Measurements from ENCODE around the gene TMEM209. TPM values are rescaled to one million over a fixed set of nuclear protein-coding genes. Genes with fewer than 3 reads are reported as not detected.

Gene TMEM209
- total RNA-seq, 1 experiment from 2014 or later, result 30.8 TPM

GRCh38 chr7:130162196-130162595, 43.0 kb downstream of the TMEM209 start:
- POLR2A ChIA-PET (ENCODE audit: unreplicated experiment), result interaction anchor here (0.7 kb wide), 1 partner anchor 21 kb away, joined by 3 read pairs; no protein-coding TSS in a partner anchor
- Histone ChIP-seq H3K27ac (no peak overlapping the region), H3K36me3 (ENCODE audit: low read depth) (0 out of 2 replicates have a peak, but pooled peaks cover 11% of the 10 kb centered on the region), H3K9me2 (ENCODE audit: insufficient read depth) (no peaks in the 10 kb centered on the region), H3F3A (ENCODE audit: insufficient read depth, low read depth) (peaks cover 7% of the 10 kb centered on the region; the same call in 1 of the 2 replicates), H3K79me2 (ENCODE audit: low read depth) (no peaks in the 10 kb centered on the region), H4K20me1 (ENCODE audit: insufficient read depth) (no peaks in the 10 kb centered on the region), H3K9me3 (ENCODE audit: insufficient read depth, low read depth) (no peaks in the 10 kb centered on the region), H3K4me2 (no peak overlapping the region), H2AFZ (no peak overlapping the region), H3K4me1 (replicated peaks; ENCODE audit: insufficient read depth) (no peaks in the 10 kb centered on the region), H3K27me3 (ENCODE audit: insufficient read depth, low read depth) (no peaks in the 10 kb centered on the region), H3K4me3 (no peak overlapping the region)
- CTCF ChIA-PET, result no interaction called here
- intact Hi-C loops (cut with micrococcal nuclease; ENCODE audit: unreplicated experiment), result no loop called here
- no TSS peak for BruUV-seq (replicated peaks)
- no peak for DNase-seq
- TF ChIP-seq CTCF (conservative IDR thresholded peaks at IDR 0.05), result no peak
- TF ChIP-seq EZH2 (IDR thresholded peaks at IDR 0.05; ENCODE audit: low read depth), result no peak

- H3K27ac ChIP-seq, result no peak overlapping the region
- no peak overlapping the region for H3K4me3 ChIP-seq
- no peaks in the 10 kb centered on the region for H3K9me3 ChIP-seq (ENCODE audit: insufficient read depth, low read depth)
- POLR2A ChIA-PET (ENCODE audit: unreplicated experiment), result no interaction called here
- no peaks in the 10 kb centered on the region for H3K79me2 ChIP-seq (ENCODE audit: low read depth)
- 0 out of 2 replicates have a peak, but pooled peaks cover 11% of the 10 kb centered on the region for H3K36me3 ChIP-seq (ENCODE audit: low read depth)
- intact Hi-C loops (cut with micrococcal nuclease; ENCODE audit: unreplicated experiment), result no loop called here
- no TSS peak for BruUV-seq (replicated peaks)
- CTCF ChIA-PET, result no interaction called here
- H4K20me1 ChIP-seq (ENCODE audit: insufficient read depth), result no peaks in the 10 kb centered on the region
- H2AFZ ChIP-seq, result no peak overlapping the region
- no peak for DNase-seq
- TF ChIP-seq EZH2 (IDR thresholded peaks at IDR 0.05; ENCODE audit: low read depth), result no peak
- TF ChIP-seq CTCF (conservative IDR thresholded peaks at IDR 0.05), result no peak
- H3F3A ChIP-seq (ENCODE audit: insufficient read depth, low read depth), result no peaks in the 10 kb centered on the region
- no peaks in the 10 kb centered on the region for H3K9me2 ChIP-seq (ENCODE audit: insufficient read depth)
- no peak overlapping the region for H3K4me2 ChIP-seq
- H3K4me1 ChIP-seq (replicated peaks; ENCODE audit: insufficient read depth), result no peaks in the 10 kb centered on the region
- no peaks in the 10 kb centered on the region for H3K27me3 ChIP-seq (ENCODE audit: insufficient read depth, low read depth)
These were observed 44.8 kb downstream of the TMEM209 start for GRCh38 chr7:130160455-130160854.

- H3K4me3 ChIP-seq, result no peak overlapping the region
- H3K4me1 ChIP-seq (replicated peaks; ENCODE audit: insufficient read depth), result no peaks in the 10 kb centered on the region
- no peak overlapping the region for H3K4me2 ChIP-seq
- H2AFZ ChIP-seq, result no peak overlapping the region
- intact Hi-C loops (cut with micrococcal nuclease; ENCODE audit: unreplicated experiment), result no loop called here
- TF ChIP-seq EZH2 (IDR thresholded peaks at IDR 0.05; ENCODE audit: low read depth), result no peak
- no peak for TF ChIP-seq CTCF (conservative IDR thresholded peaks at IDR 0.05)
- no peak for DNase-seq
- H3K27ac ChIP-seq, result no peak overlapping the region
- H3K79me2 ChIP-seq (ENCODE audit: low read depth), result no peaks in the 10 kb centered on the region
- no peaks in the 10 kb centered on the region for H3K9me2 ChIP-seq (ENCODE audit: insufficient read depth)
- CTCF ChIA-PET, result no interaction called here
- 0 out of 2 replicates have a peak, but pooled peaks cover 8% of the 10 kb centered on the region for H3K36me3 ChIP-seq (ENCODE audit: low read depth)
- no peaks in the 10 kb centered on the region for H4K20me1 ChIP-seq (ENCODE audit: insufficient read depth)
- H3F3A ChIP-seq (ENCODE audit: insufficient read depth, low read depth), result no peaks in the 10 kb centered on the region
- H3K27me3 ChIP-seq (ENCODE audit: insufficient read depth, low read depth), result no peaks in the 10 kb centered on the region
- BruUV-seq (replicated peaks), result no TSS peak
- no peaks in the 10 kb centered on the region for H3K9me3 ChIP-seq (ENCODE audit: insufficient read depth, low read depth)
- POLR2A ChIA-PET (ENCODE audit: unreplicated experiment), result no interaction called here
These were observed 45.2 kb downstream of the TMEM209 start for GRCh38 chr7:130160023-130160422.
